HG03354 (cell line): ENCODE measurements around the gene SLC51B.
"Not testable (repeated sequence)": the region's sequence is repeated elsewhere in the genome, so short reads cannot be mapped to it uniquely, and the experiment has no call there.

Experiments
- ATAC-seq: cut with Tn5 transposase; IDR thresholded peaks from one replicate; pipeline ENCODE4 v1.9.1; 2021; ENCODE audit warnings: mild to moderate bottlenecking; ENCODE audit not compliant: unreplicated experiment, poor library complexity, severe bottlenecking

SLC51B gene

DNA sequence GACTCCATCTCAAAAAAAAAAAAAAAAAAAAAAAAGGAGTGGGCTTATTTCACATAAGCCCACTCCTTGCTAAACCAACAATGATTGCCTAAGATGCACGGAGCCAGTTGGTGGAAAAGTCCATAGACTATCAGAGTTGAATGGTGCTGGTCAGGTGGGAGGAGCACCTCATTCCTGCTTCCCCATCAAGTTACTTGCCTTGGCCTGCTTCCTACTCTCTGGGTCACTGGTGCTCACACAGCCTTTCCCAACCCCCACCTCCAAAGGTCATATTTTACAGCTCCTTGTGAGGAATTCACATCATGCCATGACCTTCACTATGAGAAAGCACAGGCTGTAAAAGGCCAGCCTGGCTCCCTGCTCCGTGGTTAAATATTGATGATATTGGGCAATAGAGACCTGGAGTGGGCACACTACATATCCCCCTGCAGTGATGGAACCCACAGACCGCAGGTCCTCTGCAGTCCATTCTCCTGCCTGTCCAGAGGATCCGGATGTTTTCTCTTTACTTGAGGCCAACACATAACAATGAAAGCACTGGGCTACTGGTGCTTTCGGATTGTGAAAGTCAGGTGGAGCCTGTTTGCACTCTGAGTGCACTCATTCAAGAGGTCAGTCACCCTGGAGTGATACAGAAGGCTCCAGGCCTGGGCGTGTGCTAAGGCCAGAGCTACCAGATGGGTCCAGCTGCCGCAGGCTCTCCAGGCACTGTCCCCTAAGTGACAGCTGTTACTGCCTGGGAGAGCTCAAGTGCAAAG, at the start of gene SLC51B:
Gene SLC51B (plus strand): TSS at position 664 of the 758 bp plus-strand sequence. CDS start 4,618 bp downstream, outside the sequence.
- ATAC-seq, result no peak

GRCh38 chr15:64997066-64997465, 48.1 kb upstream of the SLC51B start:
- no peak for ATAC-seq

DNA sequence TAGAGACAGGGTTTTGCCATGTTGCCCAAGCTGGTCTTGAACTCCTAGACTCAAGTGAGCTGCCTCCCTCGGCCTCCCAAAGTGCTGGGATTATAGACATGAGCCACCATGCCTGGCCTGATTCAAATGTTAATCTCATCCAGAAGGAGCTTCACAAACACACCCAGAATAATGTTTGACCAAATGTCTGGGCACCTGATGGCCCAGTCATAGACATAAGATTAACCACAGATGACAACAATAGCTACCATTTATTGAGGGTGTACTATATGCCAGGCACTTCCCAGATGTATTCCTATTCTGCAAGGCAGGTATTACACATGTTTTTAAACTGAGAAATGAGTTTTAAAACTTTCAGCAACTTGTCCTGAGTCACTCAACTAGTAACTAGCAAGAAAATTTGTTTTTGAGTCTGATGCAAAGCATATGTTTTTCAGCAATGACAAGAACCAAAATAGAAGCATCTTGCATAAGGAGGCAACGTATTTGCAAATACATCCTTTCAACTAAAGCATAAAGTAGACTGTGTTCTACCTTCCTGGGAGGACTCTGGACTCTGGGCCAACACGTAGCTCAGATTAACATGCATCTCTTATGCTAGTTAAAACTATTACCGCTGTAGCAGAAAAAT, 47.3 kb upstream of the SLC51B start:
- no peak for ATAC-seq

GRCh38 chr15:65004993-65005392, 40.2 kb upstream of the SLC51B start:
- no peak for ATAC-seq

DNA sequence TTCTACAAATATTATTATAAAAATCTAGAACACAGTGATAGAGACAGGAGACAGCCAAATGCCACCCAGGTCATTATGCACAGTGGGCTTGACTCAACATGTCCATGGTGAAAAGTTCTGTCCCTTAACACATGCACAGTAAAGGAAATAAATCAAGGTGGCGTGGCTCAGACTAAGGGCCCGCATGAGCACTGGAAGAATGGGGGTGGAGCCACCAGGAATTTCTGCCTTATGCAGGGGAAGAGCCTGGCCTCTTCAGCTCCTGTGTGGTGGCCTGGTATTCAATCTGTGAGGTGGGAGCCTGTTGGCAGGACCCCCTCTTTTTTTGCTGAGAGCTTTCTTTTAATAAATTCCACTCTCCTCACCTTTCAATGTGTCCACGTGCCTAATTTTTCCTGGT, 38.3 kb upstream of the SLC51B start:
- ATAC-seq, result no peak

DNA sequence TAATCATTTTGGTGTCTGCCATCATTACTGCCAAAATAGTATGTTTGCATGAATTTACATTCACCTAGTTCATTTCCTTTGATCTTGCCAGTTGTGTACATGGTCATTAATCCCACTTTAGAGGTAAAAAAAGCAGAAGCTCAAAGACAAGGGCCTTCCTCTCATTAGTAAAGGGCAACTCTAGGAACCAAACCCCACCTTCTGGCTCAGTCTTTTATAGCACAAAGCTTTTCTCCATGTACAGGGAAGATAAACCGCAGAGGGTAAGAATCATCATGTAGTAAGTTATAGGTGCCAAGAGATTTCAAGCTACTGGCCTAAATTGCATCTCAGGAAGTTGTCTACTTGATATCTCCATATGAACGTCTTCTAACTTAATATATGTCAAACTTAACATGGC, 36.2 kb upstream of the SLC51B start:
- no peak for ATAC-seq

DNA sequence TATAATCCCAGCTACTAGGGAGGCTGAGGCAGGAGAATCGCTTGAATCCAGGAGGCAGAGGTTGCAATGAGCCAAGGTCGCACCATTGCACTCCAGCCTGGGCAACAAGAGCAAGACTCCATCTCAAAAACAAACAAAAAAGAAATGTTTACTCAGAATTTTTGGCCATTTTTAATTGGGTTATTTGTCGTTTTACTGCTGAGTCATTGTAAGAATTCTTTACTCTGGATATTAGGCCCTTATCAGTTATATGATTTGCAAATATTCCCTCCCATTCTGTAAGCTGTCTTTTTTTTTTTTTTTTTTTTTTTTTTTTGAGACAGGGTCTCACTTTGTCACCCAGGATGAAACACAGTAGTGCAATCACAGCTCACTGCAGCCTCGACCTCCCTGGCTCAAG, 34.0 kb upstream of the SLC51B start:
- ATAC-seq, result not testable (repeated sequence)

DNA sequence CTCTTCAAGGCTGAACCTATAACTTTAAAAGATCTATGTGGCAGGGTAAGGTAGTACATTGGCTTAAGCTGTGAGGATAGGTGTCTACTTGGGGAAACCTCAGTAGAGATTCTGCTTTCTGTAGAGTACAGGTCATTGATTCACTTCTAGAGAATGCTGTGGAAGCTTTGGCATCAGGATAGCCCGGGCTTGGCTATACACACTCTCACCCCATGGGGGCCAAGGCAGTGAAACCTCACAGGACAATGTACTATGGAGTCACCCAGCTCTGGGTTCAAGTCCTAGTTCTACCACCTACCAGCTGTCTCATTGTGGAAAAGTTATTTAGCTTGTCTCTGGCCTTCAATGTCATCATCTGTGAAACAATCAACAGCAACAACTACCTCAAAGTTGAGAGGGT, 24.8 kb upstream of the SLC51B start:
- no peak for ATAC-seq

DNA sequence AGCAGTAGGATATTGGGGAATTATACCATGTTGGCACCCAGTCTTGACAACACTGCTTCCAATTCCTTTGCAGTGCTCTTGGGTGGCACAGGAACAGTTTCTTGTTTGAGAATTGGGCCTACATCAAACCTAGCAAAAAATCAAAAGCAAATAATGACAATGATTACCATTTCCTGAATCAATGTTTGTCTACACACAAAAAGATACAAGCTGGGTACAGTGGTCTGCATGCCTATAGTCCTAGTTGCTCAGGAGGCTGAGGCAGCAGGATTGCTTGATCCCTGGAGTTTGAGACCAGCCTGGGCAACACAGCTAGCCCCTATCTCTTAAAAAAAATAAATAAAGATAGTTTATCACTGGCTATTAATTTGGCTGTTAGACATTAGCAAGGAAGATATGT, 23.7 kb upstream of the SLC51B start:
- no peak for ATAC-seq

DNA sequence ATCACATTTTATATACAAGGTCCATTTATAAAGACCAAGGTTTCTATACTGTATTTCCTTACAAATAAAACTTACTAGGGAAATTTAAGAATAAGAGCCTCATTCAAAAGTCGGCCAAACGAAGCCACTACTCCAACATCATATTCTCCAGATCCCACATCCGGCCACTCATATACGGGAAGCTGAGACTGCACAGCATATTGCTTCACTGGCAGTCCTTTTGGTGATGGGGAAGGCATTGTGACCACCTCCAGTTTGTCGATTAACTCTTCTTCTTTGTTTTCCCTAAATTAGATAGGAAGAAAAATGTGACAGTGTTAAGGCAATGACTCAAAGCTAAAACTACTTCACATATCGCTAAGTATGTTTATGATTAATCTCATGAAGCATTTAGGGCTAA, 18.4 kb upstream of the SLC51B start:
- ATAC-seq, result no peak

DNA sequence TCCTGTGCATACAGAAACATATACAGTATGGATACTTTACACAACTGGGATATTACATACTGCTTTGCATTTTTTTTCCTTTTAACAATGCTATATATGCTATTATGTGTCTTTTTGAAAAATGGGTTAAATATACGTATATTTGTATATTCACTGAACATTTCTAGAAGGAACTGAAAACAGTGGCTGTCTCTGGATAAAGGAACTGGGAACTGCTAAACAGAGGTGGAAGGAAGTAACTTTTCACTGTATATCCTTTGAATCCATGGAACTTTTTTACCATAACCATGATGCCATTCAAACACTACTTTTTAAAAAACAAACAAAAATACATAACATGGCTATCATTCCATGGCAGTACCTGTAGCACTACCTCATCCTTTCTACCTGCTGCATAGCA, 17.6 kb upstream of the SLC51B start:
- no peak for ATAC-seq

- no peak for ATAC-seq
Measured at GRCh38 chr15:65028338-65028737, 16.8 kb upstream of the SLC51B start.

DNA sequence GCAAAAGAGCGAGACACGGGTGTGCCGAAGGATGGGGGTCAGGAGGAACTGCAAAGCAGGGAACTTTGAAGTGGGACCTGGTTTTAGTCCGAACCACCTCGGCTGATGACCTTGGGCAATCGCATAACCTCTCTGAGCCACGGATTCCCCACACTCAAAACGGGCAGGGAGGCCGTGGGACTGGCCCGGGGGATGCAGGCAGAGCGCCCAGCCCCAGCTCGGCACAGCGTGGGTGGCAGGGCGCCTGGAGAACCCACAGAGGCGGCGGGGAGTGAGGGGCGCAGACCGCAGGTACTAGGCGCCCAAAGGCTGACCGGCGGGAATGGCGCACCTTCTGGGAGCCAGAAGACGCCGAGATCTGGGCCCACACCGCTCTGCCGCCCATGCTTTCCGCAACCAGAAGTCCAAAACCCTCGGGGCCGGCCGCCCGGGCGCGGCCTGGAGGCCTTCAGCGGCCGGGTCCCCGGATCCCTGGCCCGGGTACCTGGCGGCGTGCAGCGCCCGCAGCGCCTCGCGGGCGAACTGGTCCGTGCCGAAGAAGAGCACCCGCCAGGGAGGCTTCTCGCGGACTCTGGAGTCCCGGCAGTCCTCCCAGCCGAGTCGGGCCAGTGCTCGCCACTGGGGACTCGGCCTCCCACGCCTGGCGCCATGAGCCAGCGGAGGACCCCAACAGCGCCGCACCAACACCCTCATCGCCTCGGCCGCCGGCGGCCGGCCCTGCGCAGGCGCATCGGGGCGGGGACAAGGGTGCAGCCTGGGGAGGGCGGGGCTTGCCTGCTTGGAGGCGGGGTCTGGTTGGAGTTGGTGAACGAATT, 16.1 kb upstream of the SLC51B start, which contains the start of gene MTFMT:
Gene MTFMT (minus strand): TSS at position 719 of the 815 bp plus-strand sequence. CDS start 26 bp downstream, at position 693.
- peak; percentile 79 for ATAC-seq

DNA sequence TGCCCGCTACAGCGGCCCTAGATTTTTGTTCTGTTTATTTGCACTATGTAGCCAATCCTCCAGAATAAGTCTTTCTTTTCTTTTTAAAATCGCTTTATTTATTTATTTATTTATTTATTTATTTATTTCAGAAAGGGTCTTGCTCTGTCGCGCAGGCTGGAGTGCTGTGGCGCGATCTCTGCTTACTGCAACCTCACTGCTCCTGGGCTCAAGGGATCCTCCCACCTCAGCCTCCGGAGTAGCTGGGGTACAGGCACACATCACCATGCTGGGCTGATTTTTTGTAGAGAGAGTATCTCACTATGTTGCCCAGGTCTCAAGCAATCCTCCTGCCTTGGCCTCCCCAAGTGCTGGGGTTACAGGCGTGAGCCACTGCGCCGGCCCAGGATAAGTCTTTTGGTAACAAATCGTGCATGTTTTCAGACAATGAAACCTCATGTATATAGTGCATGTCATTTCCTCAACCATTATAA, 15.4 kb upstream of the SLC51B start:
- ATAC-seq, result no peak

- no peak for ATAC-seq
Measured at GRCh38 chr15:65032801-65033537, 12.2 kb upstream of the SLC51B start.

DNA sequence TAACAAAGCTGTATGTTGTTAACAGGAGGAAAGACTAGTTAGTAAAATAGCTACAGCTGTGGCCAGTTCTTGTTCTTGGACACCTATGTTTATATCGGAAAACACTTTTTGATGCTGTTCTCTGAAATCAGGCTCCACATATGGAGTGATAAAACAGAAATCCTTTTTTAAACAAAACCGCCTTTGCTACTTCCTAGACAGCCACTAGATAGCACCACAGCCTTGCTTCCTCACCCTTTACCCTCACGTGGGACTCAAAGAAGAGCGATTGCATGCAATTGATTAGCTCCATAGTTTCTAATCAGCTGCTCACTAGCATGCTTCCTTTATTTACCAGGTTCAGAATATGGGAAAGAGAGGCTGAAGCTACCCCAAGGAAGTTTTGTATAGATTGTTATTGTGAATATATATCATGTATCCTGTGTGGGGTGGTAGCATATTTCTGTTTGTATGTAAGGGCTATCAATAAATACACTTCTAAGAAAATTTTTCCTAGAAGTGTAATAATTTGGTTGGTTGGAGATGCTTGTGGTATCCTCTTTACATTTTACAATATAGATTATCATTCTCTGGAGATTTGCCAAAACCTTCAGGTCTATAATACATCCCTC, 11.4 kb upstream of the SLC51B start:
- ATAC-seq, result no peak

GRCh38 chr15:65034719-65035118, 10.5 kb upstream of the SLC51B start:
- no peak for ATAC-seq

GRCh38 chr15:65037309-65037708, 7.9 kb upstream of the SLC51B start:
- ATAC-seq, result no peak

DNA sequence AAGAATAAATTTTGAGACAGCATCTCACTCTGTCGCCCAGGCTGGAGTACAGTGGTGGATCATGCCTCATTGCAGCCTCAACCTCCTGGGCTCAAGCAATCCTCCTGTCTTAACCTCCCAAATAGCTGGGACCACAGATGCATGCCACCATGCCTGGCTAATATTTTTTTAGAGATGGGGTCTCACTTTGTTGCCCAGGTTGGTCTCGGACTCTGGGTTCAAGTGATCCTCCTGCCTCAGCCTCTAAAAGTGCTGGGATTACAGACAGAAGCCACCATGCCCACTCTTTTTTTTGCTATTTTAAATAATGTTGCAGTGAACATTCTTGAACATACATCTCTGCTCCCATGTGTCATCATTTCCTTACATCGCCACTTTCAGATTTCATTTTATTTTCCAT, 6.8 kb upstream of the SLC51B start:
- ATAC-seq, result no peak
